ENCODE measurements around the gene ODAD2.

DNA sequence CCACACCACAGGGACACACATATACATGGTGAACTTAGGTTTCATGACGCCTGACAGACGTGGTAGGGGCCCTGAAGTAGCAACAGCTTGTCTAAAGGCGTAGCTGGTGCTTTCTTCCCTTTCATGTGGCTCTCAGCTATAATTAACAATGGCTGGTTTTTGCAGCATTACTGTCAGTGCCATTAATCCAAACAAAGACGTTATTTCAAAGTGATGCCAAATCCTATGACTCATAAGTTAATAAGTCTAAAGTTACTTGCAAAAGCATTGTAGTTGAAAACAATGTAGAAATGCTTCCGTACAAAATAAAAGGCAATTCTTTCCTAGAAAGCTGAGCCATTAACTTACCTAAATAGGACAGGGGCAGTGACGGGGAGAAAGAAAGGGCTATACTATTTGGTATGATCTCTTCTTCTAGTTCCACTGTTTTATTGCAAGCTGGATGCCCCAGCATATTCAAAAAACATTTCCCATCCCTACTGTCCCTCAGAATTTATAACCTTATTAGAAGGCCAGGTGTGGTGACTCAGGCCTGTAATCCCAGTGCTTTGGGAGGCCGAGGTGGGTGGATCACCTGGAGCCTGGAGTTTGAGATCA is 105.4 kb downstream of the ODAD2 start:
- TF ChIP-seq EZH2 (IDR thresholded peaks at IDR 0.05; ENCODE audit: borderline replicate concordance), result no peak
- TF ChIP-seq, protein P1, sequence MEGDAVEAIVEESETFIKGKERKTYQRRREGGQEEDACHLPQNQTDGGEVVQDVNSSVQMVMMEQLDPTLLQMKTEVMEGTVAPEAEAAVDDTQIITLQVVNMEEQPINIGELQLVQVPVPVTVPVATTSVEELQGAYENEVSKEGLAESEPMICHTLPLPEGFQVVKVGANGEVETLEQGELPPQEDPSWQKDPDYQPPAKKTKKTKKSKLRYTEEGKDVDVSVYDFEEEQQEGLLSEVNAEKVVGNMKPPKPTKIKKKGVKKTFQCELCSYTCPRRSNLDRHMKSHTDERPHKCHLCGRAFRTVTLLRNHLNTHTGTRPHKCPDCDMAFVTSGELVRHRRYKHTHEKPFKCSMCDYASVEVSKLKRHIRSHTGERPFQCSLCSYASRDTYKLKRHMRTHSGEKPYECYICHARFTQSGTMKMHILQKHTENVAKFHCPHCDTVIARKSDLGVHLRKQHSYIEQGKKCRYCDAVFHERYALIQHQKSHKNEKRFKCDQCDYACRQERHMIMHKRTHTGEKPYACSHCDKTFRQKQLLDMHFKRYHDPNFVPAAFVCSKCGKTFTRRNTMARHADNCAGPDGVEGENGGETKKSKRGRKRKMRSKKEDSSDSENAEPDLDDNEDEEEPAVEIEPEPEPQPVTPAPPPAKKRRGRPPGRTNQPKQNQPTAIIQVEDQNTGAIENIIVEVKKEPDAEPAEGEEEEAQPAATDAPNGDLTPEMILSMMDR (IDR thresholded peaks at IDR 0.05; ENCODE audit: poor library complexity), result no peak

Measured in hepatocyte (in vitro differentiated cells).